HepG2 (cell line): ENCODE measurements around the gene SCYL1. TPM values are rescaled to one million over a fixed set of nuclear protein-coding genes. Genes with fewer than 3 reads are reported as not detected.
A peak's percentile ranks its signal among the peaks of the same experiment; 100 is the strongest.

Source experiments
- ATF3 ChIP-seq: sonication (generic); formaldehyde crosslinking; IDR thresholded peaks from 2 replicates; pipeline ENCODE4 v1.4.0; 2020; ENCODE audit warnings: missing genetic modification reagents
- ATF7-NPFF ChIP-seq: sonication (generic); formaldehyde crosslinking; IDR thresholded peaks from 2 replicates; pipeline ENCODE4 v1.8.1; 2023; ENCODE audit warnings: mild to moderate bottlenecking, low read depth, missing genetic modification reagents, moderate library complexity
- BCLAF1 ChIP-seq: fragments of 450-650 bp; IDR thresholded peaks from 2 replicates; pipeline ENCODE4 v1.6.1; 2017; ENCODE audit warnings: mild to moderate bottlenecking
- FOXP4 ChIP-seq: sonication (generic); formaldehyde crosslinking; IDR thresholded peaks from 2 replicates; pipeline ENCODE4 v1.4.0; 2020; ENCODE audit warnings: missing genetic modification reagents
- GABPA ChIP-seq, 2 experiments: IDR thresholded peaks; 2 replicates each; pipeline ENCODE4 v1.6.1; 2011 to 2016; ENCODE audit warnings: low read depth in 2 of 2, low read length in 1 of 2, missing biosample characterization in 1 of 2, missing genetic modification characterization in 1 of 2
- KDM2A ChIP-seq: sonication (generic); formaldehyde crosslinking; IDR thresholded peaks from 2 replicates; pipeline ENCODE4 v1.4.0; 2020; ENCODE audit warnings: low read depth, missing genetic modification reagents, borderline replicate concordance
- KLF12 ChIP-seq: sonication (generic); formaldehyde crosslinking; IDR thresholded peaks from 2 replicates; pipeline ENCODE4 v1.4.0; 2020; ENCODE audit warnings: missing genetic modification reagents, borderline replicate concordance
- MAX ChIP-seq: IDR thresholded peaks from 2 replicates; pipeline ENCODE4 v1.6.1; 2012; ENCODE audit warnings: inconsistent platforms
- MED1 ChIP-seq: sonication (generic); formaldehyde crosslinking; IDR thresholded peaks from 2 replicates; pipeline ENCODE4 v1.4.0; 2020; ENCODE audit warnings: missing genetic modification reagents
- POLR2AphosphoS5 ChIP-seq: IDR thresholded peaks from 2 replicates; pipeline ENCODE4 v1.6.1; 2012; ENCODE audit warnings: low read depth, low read length
- RFX5 ChIP-seq: IDR thresholded peaks from 2 replicates; pipeline ENCODE4 v1.6.1; 2011; ENCODE audit warnings: low read depth, low read length, improper control_type of control experiment
- SKIL ChIP-seq: sonication (generic); formaldehyde crosslinking; IDR thresholded peaks from 2 replicates; pipeline ENCODE4 v1.8.0; 2022; ENCODE audit warnings: missing genetic modification reagents, mild to moderate bottlenecking, moderate library complexity, borderline replicate concordance
- SP4 ChIP-seq: sonication (generic); formaldehyde crosslinking; IDR thresholded peaks from 2 replicates; pipeline ENCODE4 v1.8.1; 2023; ENCODE audit warnings: mild to moderate bottlenecking, missing genetic modification reagents
- YEATS4 ChIP-seq: sonication (generic); formaldehyde crosslinking; IDR thresholded peaks from 2 replicates; pipeline ENCODE4 v1.4.0; 2020; ENCODE audit warnings: missing genetic modification reagents, borderline replicate concordance
- ZGPAT ChIP-seq: IDR thresholded peaks from 2 replicates; pipeline ENCODE4 v1.6.1; 2016; ENCODE audit warnings: mild to moderate bottlenecking
- ZNF44 ChIP-seq: sonication (generic); formaldehyde crosslinking; IDR thresholded peaks from 2 replicates; pipeline ENCODE4 v1.5.1; 2020; ENCODE audit warnings: mild to moderate bottlenecking, missing genetic modification reagents
- ZNF761 ChIP-seq: sonication (generic); formaldehyde crosslinking; conservative IDR thresholded peaks from 2 replicates; pipeline ENCODE4 v1.4.0; 2020; ENCODE audit warnings: mild to moderate bottlenecking, missing genetic modification reagents
- ZSCAN25 ChIP-seq: sonication (generic); formaldehyde crosslinking; IDR thresholded peaks from 2 replicates; pipeline ENCODE4 v1.8.0; 2022; ENCODE audit warnings: mild to moderate bottlenecking, missing genetic modification reagents
- polyA plus RNA-seq, 8 experiments: library from polyadenylated mRNA; depleted of rRNA in 3 of 8; stranded (reverse) in 7 of 8; unstranded in 1 of 8; fragments of >200 nt; fragmentation: Illumina TruSeq in 4 of 8; extraction: Trizol in 4 of 8; gene quantifications; 2 replicates each; pipeline versions ENCODE4 v1.2.1 to v1.2.3, GENCODE V29; 2011 to 2016; ENCODE audit warnings: low read depth in 4 of 8, missing spikeins in 1 of 8, mixed read lengths in 1 of 8; ENCODE audit not compliant: insufficient read depth in 1 of 8
- total RNA-seq, 5 experiments: library from RNA; depleted of rRNA; stranded (reverse); fragments of >200 nt; fragmentation: Illumina TruSeq; extraction: Trizol; gene quantifications; 2 replicates each; pipeline ENCODE4 v1.2.3, GENCODE V29; 2016; ENCODE audit warnings: low read depth in 1 of 5

The SCYL1 gene
- total and polyA plus RNA-seq, 2 of the 13 experiments (the other 11 are each of a cell fraction or from before 2014, with no cell fraction given), result 65.9 to 103 TPM

GRCh38 chr11:65546217-65546958 is 21.5 kb downstream of the SCYL1 start (continued):
- TF ChIP-seq ATF7-NPFF (CRISPR knock-in tag) (peak; percentile 31; the same call in 1 of the 2 replicates), BCLAF1 (no peak), SP4 (CRISPR knock-in tag) (peak; percentile 75), MAX (peak; percentile 42; the same call in 1 of the 2 replicates), KLF12 (0 out of 2 replicates have a peak, but pooled peaks have one; percentile 44), ZNF761 (no peak), ZGPAT (CRISPR knock-in tag) (peak; percentile 59; the same call in 1 of the 2 replicates), SKIL (CRISPR knock-in tag) (peak; percentile 44; the same call in 1 of the 2 replicates), FOXP4 (CRISPR knock-in tag) (0 out of 2 replicates have a peak, but pooled peaks have one; percentile 34), POLR2AphosphoS5 (peak; percentile 50; the same call in 1 of the 2 replicates), ZSCAN25 (CRISPR knock-in tag) (peak; percentile 54; the same call in 1 of the 2 replicates), MED1 (CRISPR knock-in tag) (peak; percentile 82), ATF3 (CRISPR knock-in tag) (no peak; the same call in 1 of the 2 replicates), KDM2A (CRISPR knock-in tag) (peak; percentile 43; the same call in 1 of the 2 replicates), GABPA (IDR thresholded peaks at IDR 0.05; ENCODE audit: low read depth, low read length) (peak; percentile 65), GABPA (CRISPR knock-in tag; IDR thresholded peaks at IDR 0.05; ENCODE audit: low read depth) (peak; percentile 79), RFX5 (no peak), ZNF44 (no peak), YEATS4 (peak; percentile 56)
